ENCODE results near the gene CCSER1.

The CCSER1 gene

GRCh38 chr4:90189178-90189577, 62.0 kb downstream of the CCSER1 start:
- TF ChIP-seq EZH2phosphoT487 (IDR thresholded peaks at IDR 0.05; ENCODE audit: borderline replicate concordance) (no peak), CTCF (conservative IDR thresholded peaks at IDR 0.05; ENCODE audit: low read length) (no peak)
- no peak overlapping the region for H2AFZ ChIP-seq (ENCODE audit: low read length)
- H3K9ac ChIP-seq (ENCODE audit: low read depth, low read length, poor library complexity, severe bottlenecking), result no peak overlapping the region
- no peaks in the 10 kb centered on the region for H4K20me1 ChIP-seq (ENCODE audit: insufficient read depth, low read length, poor library complexity, severe bottlenecking)
- H3K4me3 ChIP-seq (ENCODE audit: low read length, poor library complexity, severe bottlenecking), result no peak overlapping the region
- no peaks in the 10 kb centered on the region for H3K9me3 ChIP-seq (ENCODE audit: insufficient read depth, low read depth, low read length)
- no peaks in the 10 kb centered on the region for H3F3A ChIP-seq (ENCODE audit: low read depth)
- H3K27me3 ChIP-seq (ENCODE audit: insufficient read depth, low read length, poor library complexity, severe bottlenecking), result no peaks in the 10 kb centered on the region
- H3K4me1 ChIP-seq (ENCODE audit: insufficient read depth, low read length, poor library complexity, severe bottlenecking), result no peaks in the 10 kb centered on the region
- no peaks in the 10 kb centered on the region for H3K79me2 ChIP-seq (ENCODE audit: insufficient read depth, low read length)
- H3K36me3 ChIP-seq (ENCODE audit: insufficient read depth, low read length), result no peaks in the 10 kb centered on the region
- H3K4me2 ChIP-seq (ENCODE audit: low read depth, low read length, poor library complexity, severe bottlenecking), result no peak overlapping the region
- no peaks in the 10 kb centered on the region for H3K9me2 ChIP-seq (replicated peaks; ENCODE audit: low read depth, low read length)

GRCh38 chr4:90189946-90190345, 62.8 kb downstream of the CCSER1 start:
- Histone ChIP-seq H3K79me2 (ENCODE audit: insufficient read depth, low read length) (no peaks in the 10 kb centered on the region), H3K4me1 (ENCODE audit: insufficient read depth, low read length, poor library complexity, severe bottlenecking) (no peaks in the 10 kb centered on the region)

GRCh38 chr4:90190525-90190924, 63.3 kb downstream of the CCSER1 start:
- no peaks in the 10 kb centered on the region for H3K9me2 ChIP-seq (replicated peaks; ENCODE audit: low read depth, low read length)
- H3K36me3 ChIP-seq (ENCODE audit: insufficient read depth, low read length), result no peaks in the 10 kb centered on the region
- TF ChIP-seq CTCF (conservative IDR thresholded peaks at IDR 0.05; ENCODE audit: low read length), result no peak
- TF ChIP-seq EZH2phosphoT487 (IDR thresholded peaks at IDR 0.05; ENCODE audit: borderline replicate concordance), result no peak
- no peak overlapping the region for H3K9ac ChIP-seq (ENCODE audit: low read depth, low read length, poor library complexity, severe bottlenecking)
- no peaks in the 10 kb centered on the region for H3K27me3 ChIP-seq (ENCODE audit: insufficient read depth, low read length, poor library complexity, severe bottlenecking)
- H3K4me3 ChIP-seq (ENCODE audit: low read length, poor library complexity, severe bottlenecking), result no peak overlapping the region
- H2AFZ ChIP-seq (ENCODE audit: low read length), result no peak overlapping the region
- H3K4me1 ChIP-seq (ENCODE audit: insufficient read depth, low read length, poor library complexity, severe bottlenecking), result no peaks in the 10 kb centered on the region
- H3K79me2 ChIP-seq (ENCODE audit: insufficient read depth, low read length), result no peaks in the 10 kb centered on the region
- no peak overlapping the region for H3K4me2 ChIP-seq (ENCODE audit: low read depth, low read length, poor library complexity, severe bottlenecking)
- H3F3A ChIP-seq (ENCODE audit: low read depth), result no peaks in the 10 kb centered on the region
- no peaks in the 10 kb centered on the region for H3K9me3 ChIP-seq (ENCODE audit: insufficient read depth, low read depth, low read length)
- no peaks in the 10 kb centered on the region for H4K20me1 ChIP-seq (ENCODE audit: insufficient read depth, low read length, poor library complexity, severe bottlenecking)

More at GRCh38 chr4:90189946-90190345, 62.8 kb downstream of the CCSER1 start:
- Histone ChIP-seq H2AFZ (ENCODE audit: low read length) (no peak overlapping the region), H3K9ac (ENCODE audit: low read depth, low read length, poor library complexity, severe bottlenecking) (no peak overlapping the region), H3F3A (ENCODE audit: low read depth) (no peaks in the 10 kb centered on the region), H3K4me3 (ENCODE audit: low read length, poor library complexity, severe bottlenecking) (no peak overlapping the region), H4K20me1 (ENCODE audit: insufficient read depth, low read length, poor library complexity, severe bottlenecking) (no peaks in the 10 kb centered on the region), H3K27me3 (ENCODE audit: insufficient read depth, low read length, poor library complexity, severe bottlenecking) (no peaks in the 10 kb centered on the region), H3K36me3 (ENCODE audit: insufficient read depth, low read length) (no peaks in the 10 kb centered on the region), H3K9me2 (replicated peaks; ENCODE audit: low read depth, low read length) (no peaks in the 10 kb centered on the region), H3K9me3 (ENCODE audit: insufficient read depth, low read depth, low read length) (no peaks in the 10 kb centered on the region), H3K4me2 (ENCODE audit: low read depth, low read length, poor library complexity, severe bottlenecking) (no peak overlapping the region)
- TF ChIP-seq EZH2phosphoT487 (IDR thresholded peaks at IDR 0.05; ENCODE audit: borderline replicate concordance) (no peak), CTCF (conservative IDR thresholded peaks at IDR 0.05; ENCODE audit: low read length) (no peak)

Data from Loucy (cell line).